ENCODE data around the gene FOXL2NB. TPM values are rescaled to one million over a fixed set of nuclear protein-coding genes. Genes with fewer than 3 reads are reported as not detected.

FOXL2NB gene
- total RNA-seq, 4 donors from 2014 or later, result 0.26 TPM; not detected in 3

GRCh38 chr3:138913766-138914165, 33.3 kb upstream of the FOXL2NB start:
- DNase-seq (ENCODE audit: low spot score in 2 of 2), result no peak
- TF ChIP-seq POLR2AphosphoS5 (IDR thresholded peaks at IDR 0.05), result no peak
- TF ChIP-seq POLR2A (IDR thresholded peaks at IDR 0.05), result no peak
- no peak for TF ChIP-seq CTCF (IDR thresholded peaks at IDR 0.05)
- TF ChIP-seq EP300 (IDR thresholded peaks at IDR 0.05), result no peak
- H3K27ac ChIP-seq, result no peak overlapping the region
- no peaks in the 10 kb centered on the region for H3K27me3 ChIP-seq
- no peak overlapping the region for H3K4me3 ChIP-seq
- no peaks in the 10 kb centered on the region for H3K9me3 ChIP-seq
- H3K36me3 ChIP-seq, result no peaks in the 10 kb centered on the region
- H3K4me1 ChIP-seq, result peaks cover 18% of the 10 kb centered on the region
- WGBS, result 89% methylated on average over 3 of the region's 3 CpGs

GRCh38 chr3:138914870-138915502, 32.0 kb upstream of the FOXL2NB start:
- TF ChIP-seq CTCF (IDR thresholded peaks at IDR 0.05) (no peak), EP300 (IDR thresholded peaks at IDR 0.05) (no peak), POLR2A (IDR thresholded peaks at IDR 0.05) (no peak), POLR2AphosphoS5 (IDR thresholded peaks at IDR 0.05) (no peak)
- H3K4me1 ChIP-seq, result peaks cover 18% of the 10 kb centered on the region
- H3K4me3 ChIP-seq, result peak overlapping the region; percentile 77
- H3K9me3 ChIP-seq, result no peaks in the 10 kb centered on the region
- H3K27ac ChIP-seq, result peak overlapping the region; percentile 97
- 13% methylated on average over 18 of the region's 19 CpGs for WGBS
- no peaks in the 10 kb centered on the region for H3K36me3 ChIP-seq
- DNase-seq (ENCODE audit: low spot score in 2 of 2), result no peak
- H3K27me3 ChIP-seq, result no peaks in the 10 kb centered on the region

- Histone ChIP-seq H3K9me3 (no peaks in the 10 kb centered on the region), H3K4me3 (peak overlapping the region; percentile 77), H3K4me1 (peaks cover 18% of the 10 kb centered on the region), H3K27me3 (no peaks in the 10 kb centered on the region), H3K27ac (peak overlapping the region; percentile 97), H3K36me3 (no peaks in the 10 kb centered on the region)
- TF ChIP-seq POLR2AphosphoS5 (IDR thresholded peaks at IDR 0.05) (peak in 1 of 3 donors; percentile 36), POLR2A (IDR thresholded peaks at IDR 0.05) (no peak), CTCF (IDR thresholded peaks at IDR 0.05) (peak; percentile 84 to 96)
- peak; percentile 96 to 97 for DNase-seq (ENCODE audit: low spot score in 2 of 2)
- WGBS, result 2% methylated on average over 38 of the region's 68 CpGs
Measured at GRCh38 chr3:138915503-138916498, 31.2 kb upstream of the FOXL2NB start.

GRCh38 chr3:138916824-138917223, 30.2 kb upstream of the FOXL2NB start:
- WGBS, result 37% methylated on average over 2 of the region's 2 CpGs
- H3K9me3 ChIP-seq, result no peaks in the 10 kb centered on the region
- H3K27me3 ChIP-seq, result no peaks in the 10 kb centered on the region
- no peak for DNase-seq (ENCODE audit: low spot score in 2 of 2)
- H3K4me3 ChIP-seq, result no peak overlapping the region
- H3K4me1 ChIP-seq, result peaks cover 15% of the 10 kb centered on the region
- H3K27ac ChIP-seq, result no peak overlapping the region
- no peaks in the 10 kb centered on the region for H3K36me3 ChIP-seq
- no peak for TF ChIP-seq EP300 (IDR thresholded peaks at IDR 0.05)
- no peak for TF ChIP-seq CTCF (IDR thresholded peaks at IDR 0.05)
- no peak for TF ChIP-seq POLR2AphosphoS5 (IDR thresholded peaks at IDR 0.05)
- TF ChIP-seq POLR2A (IDR thresholded peaks at IDR 0.05), result no peak

GRCh38 chr3:138919325-138919724, 27.7 kb upstream of the FOXL2NB start:
- H3K4me3 ChIP-seq, result no peak overlapping the region
- H3K27ac ChIP-seq, result no peak overlapping the region
- peaks cover 15% of the 10 kb centered on the region for H3K4me1 ChIP-seq
- H3K27me3 ChIP-seq, result peaks cover 2% of the 10 kb centered on the region
- no peaks in the 10 kb centered on the region for H3K36me3 ChIP-seq
- WGBS, result 72% methylated on average over 4 of the region's 4 CpGs
- no peaks in the 10 kb centered on the region for H3K9me3 ChIP-seq
- TF ChIP-seq EP300 (IDR thresholded peaks at IDR 0.05) (no peak), CTCF (IDR thresholded peaks at IDR 0.05) (no peak), POLR2AphosphoS5 (IDR thresholded peaks at IDR 0.05) (no peak), POLR2A (IDR thresholded peaks at IDR 0.05) (no peak)
- DNase-seq (ENCODE audit: low spot score in 2 of 2), result no peak
